ENCODE measurements around the gene EPHA4.

The EPHA4 gene

DNA sequence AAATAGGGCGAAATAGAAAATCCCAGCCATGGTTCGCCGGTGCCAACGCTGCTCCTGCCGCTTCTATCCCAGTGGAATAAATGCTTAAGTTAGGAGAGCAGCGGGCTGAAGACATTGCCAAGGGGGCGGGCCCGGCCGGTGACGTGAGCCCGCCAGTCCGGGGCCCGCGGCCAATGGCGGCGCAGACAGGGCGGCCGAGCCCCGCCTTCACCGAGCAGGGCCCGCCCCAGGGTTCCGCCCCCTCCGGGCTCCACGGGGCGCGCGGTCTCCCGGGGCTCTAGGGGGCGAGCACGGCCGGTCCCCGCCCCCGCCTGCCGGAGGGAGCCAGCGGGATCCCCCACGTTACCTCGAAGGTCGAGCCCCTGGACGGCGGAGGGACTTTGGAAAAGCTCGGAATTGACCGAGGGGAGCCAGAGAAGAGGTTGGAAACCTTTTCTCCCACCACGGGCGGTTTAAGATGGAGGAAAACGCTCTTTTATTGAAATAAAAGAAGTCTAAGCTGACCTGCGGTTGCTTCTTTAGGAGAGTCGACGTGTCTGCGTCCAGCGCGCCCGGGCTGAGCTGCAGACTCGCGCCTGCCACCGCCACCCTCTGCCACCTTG is at the start of gene EPHA4:
Gene EPHA4 (minus strand): TSS at position 86 of the 602 bp plus-strand sequence. CDS start 56 bp downstream, at position 30.
- peak; percentile 54 to 77 (median 67) for DNase-seq

DNA sequence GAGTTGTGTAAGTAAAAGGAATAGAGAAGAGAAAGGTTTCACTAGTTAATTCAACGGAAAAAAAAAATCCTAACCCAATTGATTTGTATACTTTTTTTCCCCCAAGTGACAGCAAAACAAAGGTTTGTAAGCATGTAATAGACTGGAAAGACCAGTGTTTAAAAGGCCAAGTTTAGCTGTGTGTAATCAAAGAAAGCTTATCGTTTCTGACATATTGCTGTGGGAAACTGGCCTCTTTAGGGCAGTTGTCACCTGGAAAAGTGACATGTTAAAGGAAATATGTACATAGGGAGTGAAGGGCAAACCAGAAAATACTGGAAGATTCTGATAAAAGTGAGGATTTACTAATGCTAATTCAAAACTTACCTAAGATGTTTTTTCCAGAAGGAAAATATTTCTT is 45.9 kb upstream of the EPHA4 start:
- no peak for DNase-seq

DNA sequence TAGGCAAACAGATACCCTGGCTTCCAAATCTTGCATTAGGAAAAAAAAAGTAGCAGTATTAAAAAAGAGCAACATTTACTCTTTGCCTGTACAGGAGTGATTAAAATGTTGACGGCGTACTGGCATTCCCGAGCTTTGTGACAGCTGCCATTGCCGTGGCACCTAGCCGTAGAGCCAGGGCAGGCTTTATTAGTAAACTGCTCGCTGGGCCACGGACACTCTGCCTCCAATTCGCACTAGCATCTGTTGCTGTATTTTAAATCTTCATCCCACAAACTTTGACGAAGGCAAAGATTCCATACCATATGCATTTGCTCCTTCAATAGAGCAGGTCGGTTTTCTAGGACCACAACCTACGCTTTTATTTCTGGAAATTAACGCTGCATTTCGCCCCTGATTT is 44.5 kb upstream of the EPHA4 start:
- DNase-seq, result no peak

DNA sequence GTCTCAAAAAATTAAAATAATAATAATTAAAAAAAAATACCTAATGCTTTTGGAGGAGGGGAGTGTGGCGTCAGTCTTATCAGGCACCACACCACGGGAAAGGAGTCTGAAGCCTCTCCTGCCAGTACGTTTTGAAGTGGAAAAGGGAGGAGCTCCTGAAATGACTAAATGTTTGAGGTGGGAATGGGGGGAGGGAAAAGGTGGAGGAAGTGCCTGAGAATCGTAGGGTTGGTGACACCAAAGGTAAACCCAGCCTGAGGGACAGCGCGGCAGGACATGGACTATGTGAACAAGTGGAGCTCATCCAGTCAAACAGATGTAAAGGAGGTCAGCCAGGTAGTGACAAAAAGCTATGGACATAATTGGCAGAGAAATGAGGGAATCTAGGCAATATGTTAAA is 42.2 kb upstream of the EPHA4 start:
- DNase-seq, result no peak

DNA sequence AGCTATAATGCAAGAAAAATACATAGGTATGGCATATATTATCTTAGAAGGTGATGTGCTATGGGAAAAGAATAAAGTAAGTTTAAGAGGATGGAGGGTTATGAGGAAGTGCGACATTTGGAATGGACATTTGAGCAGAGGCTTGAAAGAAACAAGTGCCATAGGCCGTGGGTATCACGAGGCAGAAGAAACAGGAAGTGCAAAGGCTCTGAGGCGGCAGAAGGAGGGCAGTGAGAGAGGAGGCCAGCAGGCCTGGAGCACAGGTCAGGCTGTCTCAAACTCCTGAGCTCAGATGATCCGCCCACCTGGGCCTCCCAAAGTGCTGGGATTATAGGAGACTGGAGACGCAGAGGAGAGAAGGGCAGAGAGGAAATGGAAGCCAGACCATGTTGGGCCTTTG is 40.7 kb upstream of the EPHA4 start:
- no peak for DNase-seq

DNA sequence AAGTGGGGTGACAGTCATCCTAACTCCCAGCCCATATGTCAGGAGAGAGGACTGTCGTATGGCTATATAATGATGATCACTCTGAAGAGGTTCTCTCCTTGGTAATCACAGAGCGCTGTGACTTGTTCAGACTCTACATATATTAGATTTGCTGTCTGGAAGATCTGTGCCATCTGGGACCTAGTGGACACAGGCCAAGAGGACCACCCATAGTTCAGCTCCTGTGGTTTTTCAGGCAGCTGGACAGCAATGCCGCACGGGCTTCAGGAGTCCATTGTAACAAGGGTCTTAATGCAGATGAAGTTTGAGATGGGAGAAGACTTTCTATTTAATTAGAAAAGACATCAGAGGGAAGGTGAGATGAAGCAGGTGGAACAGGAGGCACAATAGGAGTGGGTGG is 40.1 kb upstream of the EPHA4 start:
- no peak for DNase-seq

DNA sequence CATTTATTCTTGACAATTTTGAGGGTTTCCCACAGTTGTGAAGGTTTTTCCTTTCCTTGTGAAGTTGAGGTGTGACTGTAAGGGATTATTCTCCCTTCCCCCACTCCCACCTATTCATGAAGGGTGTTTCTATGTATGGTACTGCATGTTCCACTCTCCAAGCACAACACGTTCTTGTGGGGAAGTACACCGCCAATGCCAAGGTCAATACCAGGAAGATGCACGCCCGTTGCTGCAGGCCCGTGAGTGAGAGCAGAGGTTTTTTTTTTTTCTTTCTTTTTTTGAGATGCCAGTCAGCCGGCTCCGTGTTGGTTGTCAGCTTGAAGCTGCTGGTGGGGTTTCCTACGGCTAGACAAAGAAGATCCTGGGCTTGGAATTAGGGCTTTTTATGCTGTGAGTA is 38.6 kb upstream of the EPHA4 start:
- DNase-seq, result no peak

DNA sequence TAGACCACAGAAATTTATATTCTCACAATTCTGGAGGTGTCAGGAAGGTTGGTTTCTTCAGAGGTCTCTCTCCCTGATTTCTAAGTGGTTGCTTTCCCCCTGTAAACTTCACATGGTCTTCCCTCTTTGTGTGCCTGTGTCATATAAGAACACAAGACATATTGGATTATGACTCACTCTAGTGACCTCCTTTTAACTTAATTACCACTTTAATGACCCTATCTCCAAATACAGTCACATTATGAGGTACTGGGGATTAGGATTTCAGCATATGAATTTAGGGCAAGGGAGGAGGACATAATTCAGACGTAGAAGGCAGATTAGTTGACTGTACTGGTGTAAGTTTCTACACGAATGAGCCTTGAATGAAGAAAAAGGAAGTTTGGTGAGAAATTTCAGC is 38.2 kb upstream of the EPHA4 start:
- no peak for DNase-seq

DNA sequence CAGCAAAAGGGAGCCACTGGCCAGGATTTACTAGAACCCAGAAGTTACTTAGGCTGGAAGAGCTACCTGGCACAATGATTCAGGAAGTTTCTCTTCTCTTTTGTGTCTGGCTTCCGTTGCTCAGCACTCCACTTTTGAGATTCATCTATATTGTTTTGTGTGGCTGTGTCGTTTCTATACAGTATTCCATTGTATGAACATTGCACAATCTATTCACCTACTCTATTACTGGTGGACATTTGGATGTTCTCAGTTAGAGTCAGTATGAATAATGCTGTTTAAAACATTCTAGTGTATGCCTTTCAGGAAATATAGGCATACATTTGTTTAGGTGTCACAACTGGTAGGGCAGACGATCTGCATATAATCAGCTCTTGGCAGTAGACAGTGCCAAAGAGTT is 36.3 kb upstream of the EPHA4 start:
- DNase-seq, result no peak

DNA sequence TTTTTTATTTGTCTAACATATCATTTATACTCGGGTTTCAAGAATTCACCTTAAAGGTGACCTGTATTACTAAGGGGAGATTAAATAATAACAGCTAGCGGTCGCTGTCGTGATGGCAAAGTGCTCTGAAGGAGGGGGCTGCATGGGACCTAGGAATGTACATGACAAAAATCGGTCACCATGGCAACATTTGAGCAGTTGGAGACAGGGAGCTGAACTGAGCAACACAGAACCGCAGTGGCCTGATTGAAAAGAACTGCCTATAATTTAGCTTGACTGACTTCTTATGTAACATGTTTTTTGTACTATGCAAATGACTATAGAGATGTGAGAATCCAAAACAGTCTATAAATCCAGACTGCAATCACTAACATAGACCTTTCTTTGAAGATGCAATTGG is 34.3 kb upstream of the EPHA4 start:
- DNase-seq, result no peak

DNA sequence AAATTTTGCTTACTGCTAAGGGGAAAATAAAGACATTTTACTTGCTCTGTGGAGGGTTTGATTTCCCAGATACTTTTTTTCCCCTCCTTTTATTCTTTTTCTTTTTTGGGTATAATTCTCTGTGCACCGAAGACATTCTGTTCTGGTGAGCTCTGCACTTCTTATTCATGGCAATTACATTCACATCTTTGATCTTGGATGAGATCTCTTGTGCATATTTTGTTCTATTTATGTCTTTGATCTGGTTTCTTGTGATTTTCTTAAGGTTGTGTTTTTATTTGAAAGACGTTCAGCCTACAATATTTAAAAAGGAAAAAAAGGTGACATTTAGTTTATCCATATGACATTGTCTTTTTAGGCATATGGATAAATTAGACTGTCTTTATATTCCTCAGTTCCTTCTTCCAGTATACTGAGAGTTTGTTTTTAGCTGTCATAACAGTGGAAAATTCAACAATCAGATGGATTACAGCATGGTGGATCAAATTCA is 33.7 kb upstream of the EPHA4 start:
- DNase-seq, result no peak

DNA sequence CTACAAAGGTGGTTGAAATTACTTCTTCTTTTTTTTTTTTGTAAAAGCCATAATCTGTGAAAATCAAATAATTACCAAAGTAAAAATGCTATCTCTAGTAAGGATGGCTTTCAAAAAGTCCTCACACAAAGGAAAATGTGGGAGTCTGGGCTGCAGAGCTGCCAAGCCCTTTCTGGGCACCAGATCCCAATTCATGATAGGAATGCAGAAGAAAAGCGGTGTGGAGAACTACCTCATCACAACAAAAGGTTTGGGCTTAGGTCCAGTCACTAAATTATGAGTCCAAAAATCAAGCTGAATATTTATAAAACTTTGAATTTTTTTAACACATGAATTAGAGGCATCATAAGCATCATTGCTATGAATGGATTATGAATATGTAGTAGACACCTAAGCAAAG is 30.8 kb upstream of the EPHA4 start:
- no peak for DNase-seq

DNA sequence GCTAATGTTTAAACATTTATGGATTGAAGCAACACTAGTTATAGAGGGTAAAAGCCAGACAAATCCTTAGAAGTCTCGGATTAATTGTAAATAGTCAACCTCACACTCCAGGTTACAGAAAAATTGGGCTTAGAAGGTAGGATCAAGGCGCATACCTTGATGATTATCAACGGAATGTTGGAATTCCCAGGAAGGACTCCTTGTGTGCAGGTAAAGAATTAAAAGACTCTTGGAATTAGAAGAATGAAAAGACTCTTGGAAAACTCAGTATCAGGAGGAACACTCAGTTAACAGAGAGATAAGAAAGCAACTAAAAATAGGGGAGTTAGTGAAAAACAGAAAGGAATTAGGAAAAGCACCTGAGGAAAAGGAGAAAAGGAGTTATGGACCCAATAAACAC is 29.3 kb upstream of the EPHA4 start:
- DNase-seq, result no peak

DNA sequence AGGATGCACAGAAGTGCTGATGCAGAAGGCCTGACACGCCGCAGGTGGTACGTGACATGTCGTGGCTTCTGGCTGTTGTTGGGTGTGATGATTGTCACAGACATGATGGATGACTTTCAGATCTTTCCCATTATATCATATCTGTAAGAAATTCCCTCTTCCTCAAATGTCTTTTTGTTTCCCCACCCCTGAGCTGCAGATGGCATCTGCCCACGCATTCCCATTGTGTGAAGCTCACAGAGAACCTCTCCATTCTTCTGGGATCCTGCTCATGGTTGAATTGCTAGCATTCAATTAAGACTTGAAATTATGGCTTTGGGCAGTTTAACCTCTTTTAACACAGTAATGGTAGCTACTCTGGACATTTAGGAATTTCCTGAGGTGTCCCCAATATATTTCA is 28.3 kb upstream of the EPHA4 start:
- no peak for DNase-seq

DNA sequence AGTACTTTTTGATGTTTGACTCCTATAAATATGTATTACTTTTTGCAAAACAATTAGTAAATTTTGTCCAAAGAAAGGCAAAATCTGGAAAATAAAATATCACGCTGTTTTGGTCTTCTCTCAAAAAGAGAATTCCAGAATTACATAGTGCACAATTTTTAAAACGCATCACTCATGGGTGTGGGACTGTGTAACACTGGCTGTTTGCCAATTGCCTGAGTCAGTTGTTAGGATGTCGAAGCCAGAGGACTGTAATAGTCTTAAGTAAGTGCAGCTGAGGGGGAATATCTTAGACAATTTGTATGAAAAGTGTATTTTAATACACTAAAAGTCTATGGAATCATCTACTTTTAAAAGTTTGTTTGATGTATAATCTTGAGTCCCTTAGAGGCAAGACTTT is 24.1 kb upstream of the EPHA4 start:
- DNase-seq, result no peak

DNA sequence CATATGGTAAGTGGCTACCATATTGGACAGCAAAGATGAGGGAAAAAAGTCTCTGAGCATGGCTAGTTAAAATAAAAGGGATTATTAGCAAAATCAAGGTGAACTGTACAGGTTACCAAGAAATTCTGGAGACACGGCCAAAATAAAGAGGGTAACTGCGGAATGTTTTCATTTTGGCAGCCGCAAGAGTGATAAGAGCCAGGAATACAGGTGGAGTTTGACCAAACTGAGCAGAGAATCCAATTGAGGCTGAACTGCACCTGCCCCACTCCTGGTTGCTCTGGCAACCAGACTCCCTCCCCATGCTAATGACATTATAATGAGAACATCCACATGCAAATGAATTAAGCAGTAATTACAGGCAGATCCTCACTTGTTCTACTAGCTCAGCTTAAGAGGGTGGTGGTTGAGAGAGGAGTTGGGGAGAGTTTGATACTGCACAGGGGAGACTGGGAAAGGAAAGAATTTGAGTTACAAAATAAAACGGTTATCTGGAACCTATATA is 18.8 kb upstream of the EPHA4 start:
- no peak for DNase-seq

DNA sequence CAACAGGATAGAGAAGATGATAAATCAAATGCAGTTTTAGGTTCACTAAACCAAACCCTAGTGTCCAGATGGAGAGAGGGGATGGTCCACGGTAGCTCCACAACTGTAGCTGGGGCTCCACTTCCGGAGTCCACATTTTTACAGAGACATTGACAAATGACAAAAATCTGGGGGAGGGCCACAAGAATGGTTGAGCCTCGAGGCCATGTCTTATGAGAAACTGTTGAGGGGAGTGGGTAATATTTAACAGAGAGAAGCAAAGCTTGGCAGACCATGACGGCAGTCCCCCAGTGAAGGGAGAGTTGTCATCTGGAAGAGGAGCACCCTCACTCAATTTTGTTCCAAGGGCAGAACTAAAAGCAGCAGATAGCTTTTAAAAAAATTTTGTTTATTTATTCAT is 17.6 kb upstream of the EPHA4 start:
- no peak for DNase-seq

DNA sequence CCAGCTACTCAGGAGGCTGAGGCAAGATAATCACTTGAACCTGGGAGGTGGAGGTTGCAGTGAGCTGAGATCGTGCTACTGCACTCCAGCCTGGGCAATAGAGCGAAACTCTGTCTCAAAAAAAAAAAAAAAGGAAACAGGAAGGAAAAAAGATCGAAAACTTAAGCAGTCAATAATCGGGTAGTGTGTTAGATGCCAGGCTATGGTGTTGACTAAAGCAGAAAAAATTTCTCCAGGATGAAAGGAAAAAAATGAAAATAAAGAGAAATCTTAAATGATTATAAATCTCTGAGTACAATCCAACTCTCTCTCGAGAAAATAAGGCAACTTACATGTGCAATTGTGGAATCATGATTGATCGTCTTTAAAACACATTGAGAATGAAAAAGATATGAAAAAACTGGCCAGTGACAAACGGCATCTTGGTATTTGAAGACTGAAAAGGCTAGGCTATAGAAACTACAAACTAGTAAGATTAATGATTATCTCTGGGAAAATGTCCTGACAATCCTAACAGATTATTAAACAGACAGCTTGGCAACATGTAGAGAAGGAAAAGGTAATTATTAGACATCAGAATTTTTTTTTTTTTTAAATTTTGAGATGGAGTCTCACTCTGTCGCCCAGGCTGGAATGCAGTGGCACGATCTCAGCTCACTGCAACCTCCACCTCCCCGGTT is 16.3 kb upstream of the EPHA4 start:
- no peak for DNase-seq

DNA sequence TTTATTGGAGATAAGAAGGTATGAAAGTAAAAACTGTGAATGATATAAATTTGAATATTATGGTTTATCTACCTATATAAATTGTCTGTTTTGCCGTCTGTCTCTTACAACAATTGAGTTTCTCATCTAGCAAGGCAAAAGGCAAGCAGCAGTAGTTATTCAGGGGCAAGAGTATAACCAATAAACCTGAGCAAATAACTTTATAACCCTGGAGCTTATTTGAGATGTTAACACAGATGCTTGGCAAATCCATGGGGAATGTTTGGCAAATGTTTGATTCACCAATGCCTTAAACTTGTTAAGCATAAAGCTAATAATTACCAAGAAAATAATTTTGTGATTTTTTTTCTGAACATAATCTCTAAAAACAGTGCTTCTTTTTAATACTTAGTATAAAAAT is 9.9 kb upstream of the EPHA4 start:
- DNase-seq, result no peak

DNA sequence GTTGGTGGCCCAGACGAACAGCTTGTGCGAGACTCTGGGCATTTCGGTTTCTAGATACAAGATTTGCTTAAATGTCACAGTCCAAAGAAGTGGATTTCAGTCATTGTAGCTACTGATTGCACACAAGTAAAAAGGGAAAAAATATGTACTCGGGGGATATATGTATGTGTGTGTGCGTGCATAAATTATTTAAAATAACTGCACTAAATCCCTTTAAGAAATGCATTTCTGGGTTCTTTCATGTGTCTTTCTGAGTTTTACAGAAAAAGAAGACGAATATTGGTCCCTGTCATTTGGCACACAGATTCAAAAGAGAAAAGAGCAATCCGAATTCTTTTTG is 2.1 kb upstream of the EPHA4 start:
- no peak for DNase-seq

DNA sequence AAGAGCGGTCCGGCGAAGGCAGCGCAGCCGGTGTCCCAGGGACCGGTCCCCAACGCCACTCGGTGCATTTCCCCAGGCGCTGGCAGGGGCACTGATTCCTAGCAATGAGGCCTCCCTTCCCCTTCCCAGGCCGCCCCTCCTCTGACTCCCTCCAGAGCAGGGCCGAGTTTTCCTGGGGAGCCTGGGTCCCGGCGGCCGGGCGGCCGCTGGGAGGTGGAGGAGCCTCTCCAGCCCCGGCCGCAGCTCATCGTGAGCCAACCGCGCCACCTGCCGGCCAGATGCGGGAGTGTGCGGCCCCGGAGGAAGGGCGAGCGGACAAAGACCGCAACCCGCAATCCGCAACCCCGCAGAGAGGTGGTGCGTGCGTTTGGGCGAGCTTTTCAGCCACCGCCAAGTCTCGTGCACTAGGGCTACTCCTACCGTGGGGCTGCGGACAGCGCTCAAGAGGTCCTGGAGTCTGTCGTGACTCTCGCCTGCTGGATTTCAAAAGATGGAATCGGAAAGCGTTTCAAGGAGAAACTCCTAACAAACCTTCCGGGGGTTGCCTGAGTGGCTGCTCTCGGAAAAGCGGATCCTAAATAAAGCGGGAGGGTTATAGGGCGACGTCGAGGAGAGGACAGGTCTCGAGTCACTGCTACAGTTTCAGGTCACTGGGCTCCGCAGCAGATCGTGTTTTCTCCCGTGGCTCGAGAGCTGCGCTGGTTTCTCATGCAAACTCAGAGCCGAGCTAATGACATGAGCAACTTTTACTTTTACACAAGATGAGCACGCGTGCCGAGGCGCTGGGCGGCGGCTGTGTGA is 1.5 kb upstream of the EPHA4 start:
- peak; percentile 54 to 66 (median 60) for DNase-seq

DNA sequence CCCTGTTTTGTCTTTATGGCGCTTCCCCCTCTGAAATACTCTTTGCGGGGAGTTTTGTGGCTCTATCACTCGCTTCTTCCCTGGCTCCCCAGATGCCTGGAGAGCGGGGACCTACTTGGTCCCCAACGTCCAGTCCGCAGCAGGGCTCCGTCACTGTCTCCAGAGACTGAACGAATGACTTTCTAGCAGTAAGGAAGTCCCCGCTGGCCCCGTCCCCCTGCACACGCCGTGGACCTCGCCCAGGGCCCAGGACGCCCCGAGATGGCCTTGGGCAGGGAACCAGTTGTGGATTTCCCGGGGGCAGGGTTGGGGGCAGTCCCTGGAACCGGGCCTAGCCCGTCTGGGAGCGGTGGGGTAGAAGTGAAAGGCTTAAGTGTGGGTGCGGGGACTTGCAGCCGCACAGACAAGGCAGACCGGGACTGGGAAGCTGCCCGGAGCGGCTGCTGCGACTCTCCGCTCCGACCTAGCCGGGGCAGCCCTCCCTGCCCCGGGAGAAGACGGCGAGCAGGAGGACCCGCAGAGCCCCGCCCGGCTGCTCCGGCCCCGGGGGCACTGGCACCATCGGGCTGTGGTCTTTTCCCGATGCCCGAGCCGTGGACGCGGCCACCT is 821 bp upstream of the EPHA4 start:
- DNase-seq, result peak in 3 of 4 experiments; percentile 24 to 29 (median 25)

DNA sequence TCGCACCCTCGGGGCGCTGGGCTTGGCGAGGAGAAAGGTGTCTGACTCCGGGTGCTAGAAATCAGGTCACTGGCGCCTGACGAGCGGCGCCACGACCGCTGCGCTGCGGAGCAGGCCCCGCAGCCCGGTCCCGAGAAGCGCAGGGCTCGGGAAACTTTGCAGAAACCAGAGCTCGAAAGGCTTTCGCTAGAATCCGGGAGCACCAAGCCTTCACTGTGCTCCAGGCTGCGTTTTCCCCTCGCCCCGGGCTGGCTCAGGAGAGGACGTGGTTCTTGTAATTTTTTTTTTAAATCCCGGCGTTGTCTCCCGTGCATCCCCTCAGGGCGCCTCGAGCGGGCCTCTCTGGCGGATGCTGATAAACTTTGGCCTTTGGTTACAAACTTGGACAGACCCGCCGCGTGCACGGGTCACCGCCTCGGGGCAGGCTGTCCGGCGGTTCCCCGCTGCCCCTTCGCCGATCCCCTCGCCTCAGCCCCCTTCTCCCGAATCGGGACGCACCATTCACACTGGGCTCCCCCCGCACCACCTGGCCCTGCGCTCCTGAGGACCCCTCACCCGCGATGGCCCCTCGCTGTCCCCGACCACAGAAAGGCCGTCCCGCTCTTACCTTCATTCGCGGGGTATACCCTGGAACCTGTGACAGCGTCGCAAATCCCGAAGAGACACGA is 419 bp downstream of the EPHA4 start:
- no peak for DNase-seq

All from activated CD4-positive, CD25-positive, alpha-beta regulatory T cell (primary cell).